22Rv1 (cell line): ENCODE measurements around the gene PRRC2A.

Experiments used
- CTCF ChIP-seq: fragments of 450-650 bp; IDR thresholded peaks from 2 replicates; pipeline ENCODE4 v1.5.1; 2017; ENCODE audit warnings: mild to moderate bottlenecking
- ZFX ChIP-seq: fragments of 450-650 bp; IDR thresholded peaks from 2 replicates; pipeline ENCODE4 v1.6.1; 2017; ENCODE audit warnings: antibody characterized with exemption, borderline replicate concordance

GRCh38 chr6:31627690-31628287 lies 7.3 kb downstream of the PRRC2A start:
- TF ChIP-seq CTCF = no peak
- no peak for TF ChIP-seq ZFX
